ENCODE results near the gene TRIM52.

Gene TRIM52

DNA sequence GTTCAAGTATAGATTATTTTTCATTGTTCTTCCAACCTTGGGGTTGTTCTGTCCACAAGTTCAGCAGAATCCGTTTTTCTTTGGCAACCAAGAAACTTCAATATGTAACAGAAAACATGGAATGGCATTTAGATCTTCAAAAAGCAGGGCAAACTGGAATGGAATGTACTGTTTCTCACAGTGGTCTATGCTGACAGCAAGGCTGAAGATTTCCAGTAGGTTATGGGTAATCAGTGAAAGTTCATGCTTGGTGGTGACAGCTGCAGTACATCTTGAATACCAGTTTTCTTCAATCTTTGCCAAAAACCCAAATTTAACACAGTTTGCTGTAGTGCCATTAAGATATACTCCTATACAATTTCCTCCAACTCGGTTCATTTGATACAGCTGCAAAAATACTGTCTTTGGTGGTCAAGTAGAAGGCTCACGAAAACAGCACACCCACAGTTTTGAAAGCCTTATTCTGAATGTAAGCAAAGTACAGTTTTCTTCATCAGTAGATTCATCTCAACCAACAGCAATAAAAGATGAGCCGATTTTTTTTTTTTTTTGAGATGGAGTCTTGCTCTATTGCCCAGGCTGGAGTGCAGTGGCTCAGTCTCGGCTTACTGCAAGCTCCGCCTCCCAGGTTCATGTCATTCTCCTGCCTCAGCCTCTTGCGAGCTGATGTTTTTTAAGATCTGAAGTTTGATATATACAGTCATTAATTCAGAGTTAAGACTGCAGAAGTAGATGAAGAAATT lies 4.9 kb downstream of the TRIM52 start:
- DNase-seq: no peak

DNA sequence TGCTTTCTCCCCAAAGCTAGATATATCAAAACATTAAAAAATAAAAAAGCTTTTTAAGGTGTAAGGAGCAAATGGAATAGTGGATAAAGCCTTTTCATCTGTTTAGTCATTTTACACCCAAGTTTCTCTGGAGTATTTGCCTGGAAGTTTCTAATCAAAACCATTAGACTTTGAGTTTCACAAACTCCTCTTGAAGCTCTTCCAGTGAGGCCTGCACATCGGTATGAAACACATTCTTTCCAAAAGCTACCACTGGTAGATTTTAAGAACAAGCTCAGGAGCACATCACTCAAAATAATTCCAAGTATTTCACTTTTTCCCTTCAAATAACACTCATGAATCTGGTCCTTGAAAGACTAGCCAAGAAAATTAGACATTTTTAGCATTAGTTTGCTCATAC lies 5.7 kb downstream of the TRIM52 start:
- no peak for DNase-seq

DNA sequence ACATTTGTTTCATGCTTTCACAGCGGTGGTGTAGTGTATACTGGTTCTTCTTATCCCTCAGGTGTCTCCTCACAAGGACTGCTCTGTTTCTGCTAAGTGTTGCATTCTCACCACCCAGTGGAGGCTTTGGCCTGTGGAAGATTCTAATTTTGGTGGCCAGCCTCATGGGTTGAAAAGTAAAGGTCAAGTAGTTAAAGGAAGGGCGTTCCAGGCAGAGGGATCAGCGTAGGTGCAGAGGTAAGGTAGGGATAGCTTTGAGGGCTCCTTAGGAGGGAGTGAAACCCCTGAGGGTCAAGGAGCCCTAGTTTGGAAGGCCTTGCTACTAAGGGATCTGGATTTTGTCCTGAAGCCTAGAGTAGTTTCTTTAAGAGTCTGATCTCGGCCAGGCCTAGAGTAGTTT lies 12.7 kb downstream of the TRIM52 start:
- DNase-seq: no peak

DNA sequence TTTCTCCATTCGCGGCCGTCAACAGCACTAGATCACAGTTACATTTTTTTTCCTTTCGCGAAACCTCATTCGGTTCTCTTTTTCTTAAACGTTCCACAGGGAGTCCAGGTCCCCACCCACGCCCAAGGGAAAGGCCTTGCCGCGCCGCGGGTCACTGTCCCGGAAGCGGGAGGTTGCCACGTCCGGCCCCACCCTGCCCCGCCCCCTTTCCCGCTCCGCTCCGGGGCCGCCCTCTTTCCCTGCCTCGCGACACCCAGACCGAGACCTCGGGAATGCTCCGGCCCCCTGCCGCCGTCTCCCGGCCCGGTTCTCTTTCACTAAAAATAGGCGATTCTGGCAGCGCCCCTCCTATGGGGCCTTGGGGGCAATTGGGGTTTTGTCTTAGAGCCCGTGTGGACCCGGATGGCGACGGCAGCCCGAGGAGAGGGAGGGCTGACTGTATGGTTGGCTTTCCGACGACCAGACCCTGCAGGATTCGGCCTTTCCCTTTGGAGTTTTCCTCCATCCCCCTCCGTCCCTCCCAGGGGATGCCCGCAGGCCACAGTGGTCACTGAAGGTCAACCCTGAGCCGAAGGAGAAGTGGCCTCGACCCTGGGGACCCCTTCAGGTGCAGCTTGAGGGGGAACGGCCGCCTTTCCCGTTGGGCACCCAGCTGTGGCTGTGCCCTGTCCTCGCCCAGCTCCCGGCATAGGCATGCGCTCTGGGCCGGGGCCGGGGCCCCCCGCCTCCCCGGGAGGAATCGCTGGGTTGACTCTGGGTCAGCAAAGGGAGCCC lies 14.5 kb downstream of the TRIM52 start:
- peak; percentile 69 to 81 for DNase-seq

- no peak for DNase-seq
Observed at GRCh38 chr5:181245427-181246275, 15.3 kb downstream of the TRIM52 start.

DNA sequence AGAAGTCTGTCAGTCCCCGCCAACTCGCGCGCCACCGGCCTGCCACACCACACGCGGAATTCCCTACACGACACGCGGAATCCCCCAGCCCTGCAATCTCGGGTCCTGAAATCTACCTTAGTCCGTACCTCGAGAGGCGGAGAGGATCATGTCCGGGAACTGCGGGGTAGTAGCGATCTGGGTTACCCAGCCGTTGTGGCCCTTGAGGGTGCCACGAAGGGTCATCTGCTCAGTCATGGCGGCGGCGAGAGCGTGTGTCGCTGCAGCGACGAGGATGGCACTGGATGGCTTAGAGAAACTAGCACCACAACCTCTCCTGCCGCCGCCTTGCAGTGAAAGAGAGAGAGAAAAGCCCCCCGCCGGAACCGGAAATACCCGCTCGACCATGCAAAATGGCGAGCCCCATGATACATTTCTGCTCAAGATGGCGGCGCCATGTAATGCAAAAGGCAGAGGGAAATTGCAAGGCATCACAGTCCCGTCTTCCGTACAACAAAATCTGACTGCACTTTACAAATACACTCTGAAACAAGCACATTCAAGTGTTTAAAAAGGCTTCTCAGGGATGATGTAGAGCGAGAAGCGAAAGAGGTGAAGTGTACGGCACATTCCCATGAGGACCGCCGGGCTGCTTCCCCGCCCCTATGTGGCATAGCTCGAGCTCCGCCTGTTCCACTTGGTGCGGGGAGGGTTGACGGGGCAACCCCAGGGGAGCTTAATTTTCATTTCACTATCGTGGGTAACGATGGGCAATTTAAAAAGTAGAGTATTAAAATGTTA lies 17.2 kb downstream of the TRIM52 start, which contains the start of gene RACK1:
Gene RACK1, minus strand, starts transcription at position 343 of the 780 bp plus-strand sequence. Its CDS starts 106 bp downstream, at position 237.
- DNase-seq: peak; percentile 88 to 89

GRCh38 chr5:181243018-181243563 lies 17.9 kb downstream of the TRIM52 start:
- no peak for DNase-seq

GRCh38 chr5:181242031-181242451 lies 18.9 kb downstream of the TRIM52 start:
- no peak for DNase-seq

DNA sequence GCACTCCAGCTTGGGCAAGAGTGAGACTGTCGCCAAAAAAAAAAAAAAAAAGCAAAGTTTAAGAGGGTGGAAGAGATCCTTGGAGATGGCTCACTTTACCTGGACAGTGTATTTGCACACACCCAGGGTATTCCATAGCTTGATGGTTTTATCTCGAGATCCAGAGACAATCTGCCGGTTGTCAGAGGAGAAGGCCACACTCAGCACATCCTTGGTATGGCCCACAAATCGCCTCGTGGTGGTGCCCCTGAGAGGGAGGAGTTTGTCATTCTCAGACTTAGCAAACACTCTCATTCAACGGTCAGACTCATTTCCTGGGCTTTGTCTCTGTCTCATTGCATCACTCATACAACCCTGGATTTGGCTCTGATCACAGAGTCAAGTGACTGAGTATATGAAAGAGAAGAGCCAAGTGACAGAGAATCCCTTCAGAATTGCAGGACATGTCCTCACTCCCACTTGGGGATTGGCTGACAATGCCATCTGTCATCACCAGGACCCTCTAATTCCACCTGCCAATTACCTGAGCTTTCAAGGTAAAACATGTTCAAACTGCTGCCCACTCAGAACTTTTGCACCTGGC lies 19.5 kb downstream of the TRIM52 start:
- DNase-seq: peak; percentile 30 to 34

DNA sequence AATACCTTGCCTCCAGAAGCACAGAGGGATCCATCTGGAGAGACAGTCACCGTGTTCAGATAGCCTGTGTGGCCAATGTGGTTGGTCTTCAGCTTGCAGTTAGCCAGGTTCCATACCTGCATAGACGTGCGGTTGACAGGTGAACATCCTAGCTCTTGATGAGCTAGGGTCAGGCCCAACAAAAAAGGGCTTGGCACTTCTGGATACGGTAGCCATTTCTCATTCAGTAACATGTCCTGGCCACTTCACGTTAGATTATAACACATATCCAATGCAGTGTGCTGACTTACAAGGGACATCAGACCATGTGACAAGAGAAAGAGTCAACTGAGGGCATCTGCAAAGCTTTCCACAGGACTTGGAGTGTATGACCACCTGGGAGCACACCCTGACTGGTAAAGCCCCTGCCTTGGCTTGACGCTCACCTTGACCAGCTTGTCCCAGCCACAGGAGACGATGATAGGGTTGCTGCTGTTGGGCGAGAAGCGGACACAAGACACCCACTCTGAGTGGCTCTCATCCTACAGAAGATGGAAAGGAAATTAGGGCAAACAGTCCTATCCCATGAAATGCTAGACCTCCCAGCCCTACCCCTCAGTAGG lies 21.8 kb downstream of the TRIM52 start:
- DNase-seq: no peak

- DNase-seq: no peak
Observed at GRCh38 chr5:181237729-181238385, 23.1 kb downstream of the TRIM52 start.

GRCh38 chr5:181236954-181237641 lies 23.8 kb downstream of the TRIM52 start:
- no peak for DNase-seq

DNA sequence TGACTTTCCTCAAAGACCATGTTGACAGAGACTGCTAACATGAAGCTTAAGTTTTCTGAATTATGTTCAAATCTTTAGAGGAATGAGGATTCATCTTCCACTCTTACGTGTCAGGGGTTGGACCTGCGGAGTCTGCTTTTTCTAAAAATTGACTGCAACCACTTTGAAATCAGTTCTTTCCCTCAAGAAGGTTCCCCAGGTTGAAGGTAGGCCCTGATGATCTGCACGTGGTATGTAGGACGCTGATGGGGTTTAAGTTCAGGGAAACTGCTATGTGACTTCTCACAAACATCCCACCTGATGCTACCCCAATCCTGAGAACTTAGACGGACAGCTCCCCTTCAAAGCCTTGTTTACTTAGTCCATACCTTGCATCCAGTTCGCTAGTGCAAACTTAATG lies 24.5 kb downstream of the TRIM52 start:
- no peak for DNase-seq

DNA sequence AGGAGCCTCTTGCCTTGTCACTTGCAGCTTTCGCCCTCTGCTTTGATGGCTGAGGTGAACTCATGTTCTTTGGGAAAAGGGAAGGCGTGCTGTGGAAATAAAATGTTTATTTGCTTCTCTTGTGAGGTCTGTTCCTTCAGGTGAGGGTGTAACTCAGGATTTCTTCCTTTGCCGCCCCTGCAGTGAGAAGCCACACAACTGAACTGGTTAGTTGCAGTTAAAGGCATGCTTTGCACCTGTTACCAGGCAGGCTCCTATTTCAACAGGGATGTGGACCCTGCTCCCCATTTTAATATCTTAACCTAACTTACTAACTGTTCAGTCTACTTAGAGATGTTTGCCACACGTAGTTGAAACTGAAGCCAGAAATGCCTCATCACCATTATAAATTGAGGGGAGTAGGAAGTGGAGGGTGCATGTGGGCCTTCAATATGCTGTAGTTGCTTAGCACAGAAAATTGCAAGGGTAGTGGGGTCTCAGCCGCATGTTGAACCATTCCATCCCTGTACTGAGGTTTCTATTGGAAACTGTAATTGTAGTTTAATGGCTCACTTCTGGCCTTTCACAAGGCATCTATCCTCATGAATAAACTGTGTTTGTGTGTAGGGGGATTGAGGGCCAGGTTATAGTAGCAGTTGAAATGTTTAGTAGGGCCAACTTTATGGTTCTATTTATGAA lies 25.1 kb downstream of the TRIM52 start:
- DNase-seq: no peak

DNA sequence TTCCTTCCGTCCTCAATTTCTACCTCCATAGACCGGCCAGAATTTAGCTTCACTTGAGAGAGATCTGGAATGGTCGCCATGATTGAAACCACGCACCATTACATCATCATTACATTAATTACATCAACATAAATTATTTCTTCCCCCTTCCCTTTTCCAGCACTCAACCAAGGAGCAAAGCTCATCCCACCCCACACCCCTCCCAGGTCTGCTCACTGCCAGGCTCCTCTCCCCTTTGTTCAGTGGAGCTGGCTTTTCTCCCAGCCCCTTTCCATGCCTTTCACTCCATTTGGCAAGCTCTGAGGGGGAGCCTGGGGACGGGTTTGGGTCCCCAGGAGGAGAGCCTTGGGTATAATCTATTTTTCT lies 25.6 kb downstream of the TRIM52 start:
- no peak for DNase-seq

- no peak for DNase-seq
Observed at GRCh38 chr5:181234455-181235306, 26.3 kb downstream of the TRIM52 start.

DNA sequence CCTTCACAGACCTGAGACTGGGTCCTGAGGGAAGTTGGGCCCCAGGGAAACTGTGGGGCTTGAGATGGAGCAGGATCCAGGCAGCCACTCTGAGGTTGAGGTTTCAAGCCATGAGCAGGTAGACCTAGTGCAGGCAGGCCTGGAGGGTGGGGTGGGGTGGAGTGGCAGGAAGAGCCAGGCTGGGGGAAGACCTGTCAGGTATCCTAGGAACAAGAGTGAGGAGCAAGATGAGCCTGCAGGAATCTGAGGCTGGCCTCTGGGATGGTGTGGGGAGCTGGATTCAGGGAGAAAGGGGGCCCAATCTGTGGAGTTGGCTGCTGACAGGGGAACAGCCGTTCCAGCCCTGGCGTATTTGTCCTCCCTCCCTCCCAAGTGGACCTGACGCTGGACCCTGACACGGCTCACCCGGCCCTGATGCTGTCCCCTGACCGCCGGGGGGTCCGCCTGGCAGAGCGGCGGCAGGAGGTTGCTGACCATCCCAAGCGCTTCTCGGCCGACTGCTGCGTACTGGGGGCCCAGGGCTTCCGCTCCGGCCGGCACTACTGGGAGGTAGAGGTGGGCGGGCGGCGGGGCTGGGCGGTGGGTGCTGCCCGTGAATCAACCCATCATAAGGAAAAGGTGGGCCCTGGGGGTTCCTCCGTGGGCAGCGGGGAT lies 27.0 kb downstream of the TRIM52 start:
- DNase-seq: no peak

Data from activated CD4-positive, alpha-beta T cell treated with anti-CD3 and anti-CD28 coated beads for 4 hours (primary cell).